ENCODE results near the gene GMFB.
A peak's percentile ranks its signal among the peaks of the same experiment; 100 is the strongest.
"Not testable (repeated sequence)": the region's sequence is repeated elsewhere in the genome, so short reads cannot be mapped to it uniquely, and the experiment has no call there.

GMFB gene

GRCh38 chr14:54490445-54491175 lies 1.8 kb upstream of the GMFB start:
- DNase-seq: peak; percentile 37

- no peak for DNase-seq
Observed at GRCh38 chr14:54489731-54490444, 1.1 kb upstream of the GMFB start.

- DNase-seq: no peak
Observed at GRCh38 chr14:54489318-54489683, 521 bp upstream of the GMFB start.

- no peak for DNase-seq
Observed at GRCh38 chr14:54488318-54488645, 498 bp downstream of the GMFB start.

GRCh38 chr14:54487771-54488170 lies 1.0 kb downstream of the GMFB start:
- no peak for DNase-seq

- DNase-seq: peak; percentile 89
Observed at GRCh38 chr14:54486685-54487084, 2.1 kb downstream of the GMFB start.

- no peak for DNase-seq
Observed at GRCh38 chr14:54483846-54484245, 4.9 kb downstream of the GMFB start.

- no peak for DNase-seq
Observed at GRCh38 chr14:54483073-54483745, 5.6 kb downstream of the GMFB start.

GRCh38 chr14:54481695-54482094 lies 7.1 kb downstream of the GMFB start:
- DNase-seq: no peak

GRCh38 chr14:54480830-54481562 lies 7.8 kb downstream of the GMFB start:
- DNase-seq: no peak

- DNase-seq: no peak
Observed at GRCh38 chr14:54478636-54479215, 10.1 kb downstream of the GMFB start.

GRCh38 chr14:54475911-54476310 lies 12.9 kb downstream of the GMFB start:
- DNase-seq: no peak

- DNase-seq: no peak
Observed at GRCh38 chr14:54475187-54475899, 13.4 kb downstream of the GMFB start.

- no peak for DNase-seq
Observed at GRCh38 chr14:54474232-54474793, 14.5 kb downstream of the GMFB start.

GRCh38 chr14:54472315-54472714 lies 16.5 kb downstream of the GMFB start:
- no peak for DNase-seq

- no peak for DNase-seq
Observed at GRCh38 chr14:54471641-54472040, 17.1 kb downstream of the GMFB start.

- DNase-seq: no peak
Observed at GRCh38 chr14:54470701-54471100, 18.1 kb downstream of the GMFB start.

GRCh38 chr14:54467280-54467679 lies 21.5 kb downstream of the GMFB start:
- no peak for DNase-seq

- DNase-seq: no peak
Observed at GRCh38 chr14:54465654-54466053, 23.1 kb downstream of the GMFB start.

- DNase-seq: no peak
Observed at GRCh38 chr14:54462048-54462447, 26.7 kb downstream of the GMFB start.

- no peak for DNase-seq
Observed at GRCh38 chr14:54459106-54459505, 29.7 kb downstream of the GMFB start.

GRCh38 chr14:54458536-54458935 lies 30.2 kb downstream of the GMFB start:
- not testable (repeated sequence) for DNase-seq

All from hematopoietic multipotent progenitor cell treated with erythropoietin and hydrocortisone succinate and interleukin-3 and kit ligand, for 4 days (in vitro differentiated cells).